ENCODE results near the gene OR1D2.
"Not testable (repeated sequence)": the region's sequence is repeated elsewhere in the genome, so short reads cannot be mapped to it uniquely, and the experiment has no call there.

The OR1D2 gene

GRCh38 chr17:3104322-3104721, at the start of gene OR1D2:
Gene OR1D2 (minus strand): TSS chr17:3104422. CDS start chr17:3092996, 11,426 bp downstream.
- Histone ChIP-seq H3K27ac (ENCODE audit: low read depth in 2 of 2, low read length in 2 of 2) (no peak within 1 kb of the TSS), H3K36me3 (ENCODE audit: control insufficient read depth in 2 of 2, insufficient read depth in 2 of 2, low read length in 2 of 2) (no peaks in the 10 kb centered on the region), H3K4me3 (ENCODE audit: low read length in 2 of 2) (no peak within 1 kb of the TSS), H3K9me3 (ENCODE audit: control insufficient read depth in 2 of 2, low read length in 2 of 2) (no peaks in the 10 kb centered on the region), H3K9ac (ENCODE audit: low read depth in 1 of 2, low read length in 2 of 2) (no peak within 1 kb of the TSS), H3K27me3 (ENCODE audit: control insufficient read depth in 2 of 2, insufficient read depth in 2 of 2, low read length in 2 of 2) (no peaks in the 10 kb centered on the region), H3K4me1 (ENCODE audit: control insufficient read depth in 2 of 2, insufficient read depth in 2 of 2, low read length in 2 of 2) (no peaks in the 10 kb centered on the region)

GRCh38 chr17:3137494-3137893, 33.3 kb upstream of the OR1D2 start:
- H3K4me1 ChIP-seq (ENCODE audit: control insufficient read depth in 2 of 2, insufficient read depth in 2 of 2, low read length in 2 of 2); H3K9me3 ChIP-seq (ENCODE audit: control insufficient read depth in 2 of 2, low read length in 2 of 2); H3K4me3 ChIP-seq (ENCODE audit: low read length in 2 of 2); H3K9ac ChIP-seq (ENCODE audit: low read depth in 1 of 2, low read length in 2 of 2); H3K27ac ChIP-seq (ENCODE audit: low read depth in 2 of 2, low read length in 2 of 2); H3K36me3 ChIP-seq (ENCODE audit: control insufficient read depth in 2 of 2, insufficient read depth in 2 of 2, low read length in 2 of 2); H3K27me3 ChIP-seq (ENCODE audit: control insufficient read depth in 2 of 2, insufficient read depth in 2 of 2, low read length in 2 of 2): not testable (repeated sequence)

- Histone ChIP-seq H3K9me3 (ENCODE audit: control insufficient read depth in 2 of 2, low read length in 2 of 2) (no peaks in the 10 kb centered on the region), H3K4me3 (ENCODE audit: low read length in 2 of 2) (no peak within 1 kb of the TSS), H3K27ac (ENCODE audit: low read depth in 2 of 2, low read length in 2 of 2) (no peak within 1 kb of the TSS), H3K27me3 (ENCODE audit: control insufficient read depth in 2 of 2, insufficient read depth in 2 of 2, low read length in 2 of 2) (peaks cover 2 to 3% of the 10 kb centered on the region in 2 donors), H3K4me1 (ENCODE audit: control insufficient read depth in 2 of 2, insufficient read depth in 2 of 2, low read length in 2 of 2) (no peaks in the 10 kb centered on the region), H3K9ac (ENCODE audit: low read depth in 1 of 2, low read length in 2 of 2) (no peak within 1 kb of the TSS), H3K36me3 (ENCODE audit: control insufficient read depth in 2 of 2, insufficient read depth in 2 of 2, low read length in 2 of 2) (no peaks in the 10 kb centered on the region)
These were observed 23.2 kb upstream of the OR1D2 start, which contains the start of gene OR1G1 for GRCh38 chr17:3127451-3127850. Gene OR1G1 (minus strand): TSS chr17:3127551. CDS start chr17:3127551, 0 bp downstream.

- not testable (repeated sequence) for H3K27ac ChIP-seq (ENCODE audit: low read depth in 2 of 2, low read length in 2 of 2); H3K4me3 ChIP-seq (ENCODE audit: low read length in 2 of 2); H3K4me1 ChIP-seq (ENCODE audit: control insufficient read depth in 2 of 2, insufficient read depth in 2 of 2, low read length in 2 of 2); H3K9me3 ChIP-seq (ENCODE audit: control insufficient read depth in 2 of 2, low read length in 2 of 2); H3K36me3 ChIP-seq (ENCODE audit: control insufficient read depth in 2 of 2, insufficient read depth in 2 of 2, low read length in 2 of 2); H3K27me3 ChIP-seq (ENCODE audit: control insufficient read depth in 2 of 2, insufficient read depth in 2 of 2, low read length in 2 of 2); H3K9ac ChIP-seq (ENCODE audit: low read depth in 1 of 2, low read length in 2 of 2)
These were observed 30.4 kb downstream of the OR1D2 start for GRCh38 chr17:3073850-3074249.

GRCh38 chr17:3065192-3065591, 39.0 kb downstream of the OR1D2 start:
- H3K4me3 ChIP-seq (ENCODE audit: low read length in 2 of 2); H3K9me3 ChIP-seq (ENCODE audit: control insufficient read depth in 2 of 2, low read length in 2 of 2); H3K27me3 ChIP-seq (ENCODE audit: control insufficient read depth in 2 of 2, insufficient read depth in 2 of 2, low read length in 2 of 2); H3K4me1 ChIP-seq (ENCODE audit: control insufficient read depth in 2 of 2, insufficient read depth in 2 of 2, low read length in 2 of 2); H3K27ac ChIP-seq (ENCODE audit: low read depth in 2 of 2, low read length in 2 of 2); H3K9ac ChIP-seq (ENCODE audit: low read depth in 1 of 2, low read length in 2 of 2); H3K36me3 ChIP-seq (ENCODE audit: control insufficient read depth in 2 of 2, insufficient read depth in 2 of 2, low read length in 2 of 2): not testable (repeated sequence)

GRCh38 chr17:3063507-3063906, 40.7 kb downstream of the OR1D2 start, which contains the start of gene OR1D5:
Gene OR1D5 (minus strand): TSS chr17:3063607. CDS start chr17:3063607, 0 bp downstream.
- not testable (repeated sequence) for H3K9me3 ChIP-seq (ENCODE audit: control insufficient read depth in 2 of 2, low read length in 2 of 2)

GRCh38 chr17:3062824-3063377, 41.3 kb downstream of the OR1D2 start:
- not testable (repeated sequence) for H3K27ac ChIP-seq (ENCODE audit: low read depth in 2 of 2, low read length in 2 of 2); H3K27me3 ChIP-seq (ENCODE audit: control insufficient read depth in 2 of 2, insufficient read depth in 2 of 2, low read length in 2 of 2); H3K36me3 ChIP-seq (ENCODE audit: control insufficient read depth in 2 of 2, insufficient read depth in 2 of 2, low read length in 2 of 2); H3K4me1 ChIP-seq (ENCODE audit: control insufficient read depth in 2 of 2, insufficient read depth in 2 of 2, low read length in 2 of 2); H3K4me3 ChIP-seq (ENCODE audit: low read length in 2 of 2); H3K9me3 ChIP-seq (ENCODE audit: control insufficient read depth in 2 of 2, low read length in 2 of 2); H3K9ac ChIP-seq (ENCODE audit: low read depth in 1 of 2, low read length in 2 of 2)

More at GRCh38 chr17:3063507-3063906, 40.7 kb downstream of the OR1D2 start, which contains the start of gene OR1D5:
- H3K4me3 ChIP-seq (ENCODE audit: low read length in 2 of 2); H3K36me3 ChIP-seq (ENCODE audit: control insufficient read depth in 2 of 2, insufficient read depth in 2 of 2, low read length in 2 of 2); H3K27me3 ChIP-seq (ENCODE audit: control insufficient read depth in 2 of 2, insufficient read depth in 2 of 2, low read length in 2 of 2); H3K4me1 ChIP-seq (ENCODE audit: control insufficient read depth in 2 of 2, insufficient read depth in 2 of 2, low read length in 2 of 2); H3K9ac ChIP-seq (ENCODE audit: low read depth in 1 of 2, low read length in 2 of 2); H3K27ac ChIP-seq (ENCODE audit: low read depth in 2 of 2, low read length in 2 of 2): not testable (repeated sequence)

GRCh38 chr17:3054868-3055267, 49.4 kb downstream of the OR1D2 start:
- H3K9ac ChIP-seq (ENCODE audit: low read depth in 1 of 2, low read length in 2 of 2); H3K4me1 ChIP-seq (ENCODE audit: control insufficient read depth in 2 of 2, insufficient read depth in 2 of 2, low read length in 2 of 2); H3K9me3 ChIP-seq (ENCODE audit: control insufficient read depth in 2 of 2, low read length in 2 of 2); H3K36me3 ChIP-seq (ENCODE audit: control insufficient read depth in 2 of 2, insufficient read depth in 2 of 2, low read length in 2 of 2); H3K4me3 ChIP-seq (ENCODE audit: low read length in 2 of 2); H3K27me3 ChIP-seq (ENCODE audit: control insufficient read depth in 2 of 2, insufficient read depth in 2 of 2, low read length in 2 of 2); H3K27ac ChIP-seq (ENCODE audit: low read depth in 2 of 2, low read length in 2 of 2): not testable (repeated sequence)

GRCh38 chr17:3049705-3050295, 54.4 kb downstream of the OR1D2 start:
- Histone ChIP-seq H3K36me3 (ENCODE audit: control insufficient read depth in 2 of 2, insufficient read depth in 2 of 2, low read length in 2 of 2) (no peaks in the 10 kb centered on the region), H3K9me3 (ENCODE audit: control insufficient read depth in 2 of 2, low read length in 2 of 2) (no peaks in the 10 kb centered on the region), H3K4me3 (ENCODE audit: low read length in 2 of 2) (peak overlapping the region; percentile 69 to 90), H3K4me1 (ENCODE audit: control insufficient read depth in 2 of 2, insufficient read depth in 2 of 2, low read length in 2 of 2) (peaks cover 0 to 5% of the 10 kb centered on the region in 2 donors), H3K27me3 (ENCODE audit: control insufficient read depth in 2 of 2, insufficient read depth in 2 of 2, low read length in 2 of 2) (no peaks in the 10 kb centered on the region), H3K27ac (ENCODE audit: low read depth in 2 of 2, low read length in 2 of 2) (no peak overlapping the region), H3K9ac (ENCODE audit: low read depth in 1 of 2, low read length in 2 of 2) (no peak overlapping the region)

- H3K36me3 ChIP-seq (ENCODE audit: control insufficient read depth in 2 of 2, insufficient read depth in 2 of 2, low read length in 2 of 2) = no peaks in the 10 kb centered on the region
- H3K27me3 ChIP-seq (ENCODE audit: control insufficient read depth in 2 of 2, insufficient read depth in 2 of 2, low read length in 2 of 2) = no peaks in the 10 kb centered on the region
- H3K4me1 ChIP-seq (ENCODE audit: control insufficient read depth in 2 of 2, insufficient read depth in 2 of 2, low read length in 2 of 2) = peaks cover 0 to 5% of the 10 kb centered on the region in 2 donors
- peak overlapping the region in 1 of 2 donors; percentile 55 for H3K9ac ChIP-seq (ENCODE audit: low read depth in 1 of 2, low read length in 2 of 2)
- peak overlapping the region in 1 of 2 donors; percentile 67 for H3K27ac ChIP-seq (ENCODE audit: low read depth in 2 of 2, low read length in 2 of 2)
- H3K4me3 ChIP-seq (ENCODE audit: low read length in 2 of 2) = peak overlapping the region; percentile 69 to 90
- no peaks in the 10 kb centered on the region for H3K9me3 ChIP-seq (ENCODE audit: control insufficient read depth in 2 of 2, low read length in 2 of 2)
These were observed 55.3 kb downstream of the OR1D2 start for GRCh38 chr17:3048727-3049471.
